OCI-LY3 (cell line): ENCODE measurements around the gene ACVRL1.

ENCODE experiments used
- CTCF ChIP-seq: fragments of 200-600, 300-600 bp; sonication (generic); IDR thresholded peaks from 2 replicates; pipeline ENCODE4 v1.5.1; 2014; ENCODE audit warnings: antibody characterized with exemption, low read length, low read depth
- EZH2phosphoT487 ChIP-seq: fragments of 200-600 bp; shearing (Covaris generic); IDR thresholded peaks from 2 replicates; pipeline ENCODE4 v1.6.1; 2018; ENCODE audit warnings: antibody characterized with exemption, mixed run types, low read depth

- no peak for TF ChIP-seq CTCF
- no peak for TF ChIP-seq EZH2phosphoT487
These were observed 51.2 kb downstream of the ACVRL1 start for GRCh38 chr12:51958542-51958941.
